ENCODE measurements around the gene AKT2. TPM values are rescaled to one million over a fixed set of nuclear protein-coding genes. Genes with fewer than 3 reads are reported as not detected.

The AKT2 gene
- total RNA-seq, 6 experiments from 2014 or later, result 83.2 to 132 (median 107) TPM

DNA sequence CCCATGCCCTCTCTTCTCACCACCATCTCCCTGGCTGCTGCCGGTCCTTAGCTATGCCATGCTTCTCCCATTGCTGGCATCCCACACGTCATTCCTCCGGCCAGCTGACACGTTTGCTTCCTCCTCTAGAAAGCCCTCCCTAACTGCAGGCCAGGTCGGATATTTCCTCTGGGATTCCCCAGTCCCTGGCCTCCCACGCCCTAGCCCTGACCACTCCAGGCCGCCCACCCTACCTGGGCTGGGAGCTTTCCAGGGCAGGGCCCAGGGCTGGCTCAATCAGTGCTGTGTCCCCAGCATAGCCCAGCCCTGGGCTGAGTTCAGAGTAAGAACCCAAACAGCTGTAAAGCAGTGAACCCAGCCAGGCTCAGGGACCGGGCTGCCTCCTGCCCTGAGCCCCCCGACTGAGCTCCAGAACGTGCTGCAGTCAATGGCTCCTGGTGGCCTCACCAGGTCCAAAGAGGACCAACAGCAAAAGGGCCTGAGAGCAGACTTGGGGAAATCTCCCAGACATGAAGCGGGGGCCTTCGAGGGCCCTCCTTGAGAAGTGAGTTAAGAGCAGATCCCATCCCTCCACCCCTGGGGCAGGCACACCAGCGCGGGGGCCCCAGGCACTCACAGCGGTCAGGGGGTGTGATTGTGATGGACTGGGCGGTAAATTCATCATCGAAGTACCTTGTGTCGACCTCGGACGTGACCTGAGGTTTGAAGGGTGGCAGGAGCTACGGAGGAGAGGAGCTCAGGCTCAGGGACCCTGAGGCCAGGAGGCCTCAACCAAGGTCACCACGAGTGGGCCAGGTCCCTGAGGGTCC lies 50.5 kb downstream of the AKT2 start:
- Histone ChIP-seq H3K27me3 (no peaks in the 10 kb centered on the region), H3K36me3 (peaks cover 0 to 51% (median 27%) of the 10 kb centered on the region in 4 donors), H3K27ac (no peak overlapping the region), H3K4me1 (peaks cover 0 to 20% (median 7%) of the 10 kb centered on the region in 4 donors), H3K9me3 (no peaks in the 10 kb centered on the region), H3K4me3 (no peak overlapping the region)
- intact Hi-C loops (cut with DNase I), result no loop called here
- no peak for TF ChIP-seq POLR2A (IDR thresholded peaks at IDR 0.05)
- DNase-seq (no peak), ATAC-seq (no peak)
- 79% methylated on average over 12 of the region's 22 CpGs for WGBS (ENCODE audit: insufficient coverage, low coverage, low lambda C conversion rate, missing lambda C conversion rate)

DNA sequence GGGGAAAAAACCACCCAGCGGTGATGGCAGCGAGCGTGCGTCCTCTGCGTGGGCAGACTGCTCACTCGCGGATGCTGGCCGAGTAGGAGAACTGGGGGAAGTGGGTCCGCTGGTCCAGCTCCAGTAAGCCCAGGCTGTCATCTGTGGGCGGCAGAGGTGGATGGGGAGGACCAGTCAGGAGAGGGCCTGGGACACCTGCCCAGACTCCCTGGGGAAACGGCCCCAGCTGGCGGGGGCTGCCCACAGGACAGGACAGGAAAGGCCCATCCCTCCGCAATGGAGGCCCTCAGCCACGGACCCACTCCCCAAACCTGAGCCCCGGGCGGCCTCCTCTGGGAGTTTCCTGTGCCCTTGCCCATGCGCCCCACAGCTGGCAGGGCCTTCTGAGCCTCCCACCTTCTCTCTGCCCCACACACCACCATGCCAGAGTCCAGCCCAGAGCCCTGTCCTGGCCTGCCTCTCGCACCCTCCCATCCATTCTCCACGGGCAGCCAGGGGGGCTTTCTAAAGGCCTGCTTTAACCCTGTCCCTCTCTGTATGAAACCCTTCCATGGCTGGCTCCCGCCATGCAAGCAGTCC lies 51.2 kb downstream of the AKT2 start:
- 69% methylated on average over 4 of the region's 20 CpGs for WGBS (ENCODE audit: insufficient coverage, low coverage, low lambda C conversion rate, missing lambda C conversion rate)
- ATAC-seq (no peak), DNase-seq (no peak)
- no peak for TF ChIP-seq POLR2A (IDR thresholded peaks at IDR 0.05)
- TF ChIP-seq, protein P1, sequence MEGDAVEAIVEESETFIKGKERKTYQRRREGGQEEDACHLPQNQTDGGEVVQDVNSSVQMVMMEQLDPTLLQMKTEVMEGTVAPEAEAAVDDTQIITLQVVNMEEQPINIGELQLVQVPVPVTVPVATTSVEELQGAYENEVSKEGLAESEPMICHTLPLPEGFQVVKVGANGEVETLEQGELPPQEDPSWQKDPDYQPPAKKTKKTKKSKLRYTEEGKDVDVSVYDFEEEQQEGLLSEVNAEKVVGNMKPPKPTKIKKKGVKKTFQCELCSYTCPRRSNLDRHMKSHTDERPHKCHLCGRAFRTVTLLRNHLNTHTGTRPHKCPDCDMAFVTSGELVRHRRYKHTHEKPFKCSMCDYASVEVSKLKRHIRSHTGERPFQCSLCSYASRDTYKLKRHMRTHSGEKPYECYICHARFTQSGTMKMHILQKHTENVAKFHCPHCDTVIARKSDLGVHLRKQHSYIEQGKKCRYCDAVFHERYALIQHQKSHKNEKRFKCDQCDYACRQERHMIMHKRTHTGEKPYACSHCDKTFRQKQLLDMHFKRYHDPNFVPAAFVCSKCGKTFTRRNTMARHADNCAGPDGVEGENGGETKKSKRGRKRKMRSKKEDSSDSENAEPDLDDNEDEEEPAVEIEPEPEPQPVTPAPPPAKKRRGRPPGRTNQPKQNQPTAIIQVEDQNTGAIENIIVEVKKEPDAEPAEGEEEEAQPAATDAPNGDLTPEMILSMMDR (IDR thresholded peaks at IDR 0.05), result no peak
- Histone ChIP-seq H3K36me3 (peaks cover 0 to 44% (median 23%) of the 10 kb centered on the region in 4 donors), H3K9me3 (no peaks in the 10 kb centered on the region), H3K4me1 (peaks cover 0 to 20% (median 7%) of the 10 kb centered on the region in 4 donors), H3K4me3 (no peak overlapping the region), H3K27me3 (no peaks in the 10 kb centered on the region), H3K27ac (no peak overlapping the region)
- intact Hi-C loops (cut with DNase I), result no loop called here

DNA sequence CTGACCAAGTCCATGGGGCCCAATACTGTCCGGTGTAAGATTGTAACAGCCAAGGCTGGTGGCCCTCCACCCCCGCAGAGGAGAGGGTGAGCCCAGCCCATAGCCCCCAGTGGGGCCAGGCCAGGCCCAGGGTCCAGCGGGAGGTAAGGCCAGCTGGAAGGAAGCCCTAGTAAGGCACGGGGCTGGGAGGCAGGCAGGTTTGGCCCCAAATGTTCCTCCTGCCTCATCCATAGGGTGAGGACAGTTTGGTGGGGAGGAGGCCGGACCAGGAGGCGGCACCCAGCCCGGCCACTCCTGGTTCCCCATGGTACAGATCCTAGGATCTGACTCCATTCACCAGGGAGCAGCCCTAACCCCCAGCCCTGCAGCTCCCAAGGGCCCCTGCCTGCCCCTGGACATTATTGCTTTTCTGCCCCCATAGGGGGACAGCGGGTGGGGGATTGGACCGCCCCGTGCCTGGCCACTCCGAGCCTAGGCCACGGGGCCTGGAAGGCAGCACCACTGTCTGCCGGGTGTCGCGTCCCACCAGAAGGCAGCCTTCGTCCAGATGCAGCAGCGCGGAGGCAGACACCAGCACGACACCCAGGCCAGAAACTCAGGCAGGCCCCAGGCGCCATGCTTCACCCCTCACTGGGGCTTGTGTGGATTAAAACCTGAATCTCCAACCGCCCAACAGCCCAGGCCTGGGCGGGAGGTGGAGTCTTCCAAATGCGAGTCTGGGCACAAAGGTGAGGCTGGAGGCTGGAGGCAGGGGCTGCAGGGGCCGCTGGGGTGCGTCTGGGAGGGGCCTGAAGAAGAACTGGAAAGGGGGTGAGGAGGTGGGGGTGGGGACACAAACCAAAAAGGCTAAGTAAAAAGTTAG lies 52.0 kb downstream of the AKT2 start:
- Histone ChIP-seq H3K27ac (no peak overlapping the region), H3K4me3 (no peak overlapping the region), H3K9me3 (no peaks in the 10 kb centered on the region), H3K4me1 (peaks cover 0 to 20% (median 7%) of the 10 kb centered on the region in 4 donors), H3K36me3 (peaks cover 0 to 37% (median 20%) of the 10 kb centered on the region in 4 donors), H3K27me3 (no peaks in the 10 kb centered on the region)
- ATAC-seq (no peak), DNase-seq (no peak)
- 75% methylated on average over 6 of the region's 25 CpGs for whole genome bisulfite sequencing (ENCODE audit: insufficient coverage, low coverage, low lambda C conversion rate, missing lambda C conversion rate)
- TF ChIP-seq POLR2A (IDR thresholded peaks at IDR 0.05), result no peak
- TF ChIP-seq, protein P1 (IDR thresholded peaks at IDR 0.05), result no peak
- intact Hi-C loops (cut with DNase I), result no loop called here

DNA sequence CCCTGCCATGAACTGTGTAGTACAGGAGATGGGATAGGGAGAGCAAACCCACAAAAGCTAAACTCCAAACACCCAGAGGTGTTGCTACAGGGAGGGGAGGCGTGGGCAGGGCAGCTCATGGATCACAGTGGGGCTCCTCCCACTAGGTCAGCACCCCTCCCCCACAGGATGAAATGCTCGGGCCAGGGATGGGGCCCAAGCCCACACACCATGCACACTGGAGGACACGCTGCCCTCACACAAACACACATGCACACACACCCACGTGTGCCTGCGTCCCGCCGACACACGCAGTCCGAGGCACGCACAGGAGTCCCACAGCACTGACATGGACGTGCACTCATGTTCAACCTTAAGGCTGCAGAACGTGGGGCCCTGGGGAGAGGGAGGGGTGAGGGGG lies 52.7 kb downstream of the AKT2 start:
- no peaks in the 10 kb centered on the region for H3K9me3 ChIP-seq
- ATAC-seq, result peak; percentile 15 to 34 (median 16)
- no peak for TF ChIP-seq POLR2A (IDR thresholded peaks at IDR 0.05)
- TF ChIP-seq, protein P1 (IDR thresholded peaks at IDR 0.05), result no peak
- H3K27me3 ChIP-seq, result no peaks in the 10 kb centered on the region
- intact Hi-C loops (cut with DNase I), result no loop called here
- H3K4me3 ChIP-seq, result no peak overlapping the region
- peaks cover 0 to 20% (median 7%) of the 10 kb centered on the region in 4 donors for H3K4me1 ChIP-seq
- no peak for DNase-seq
- no peak overlapping the region for H3K27ac ChIP-seq
- 50% methylated on average over 2 of the region's 12 CpGs for WGBS (ENCODE audit: insufficient coverage, low coverage, low lambda C conversion rate, missing lambda C conversion rate)
- peaks cover 0 to 31% (median 18%) of the 10 kb centered on the region in 4 donors for H3K36me3 ChIP-seq

Measured in right lobe of liver (tissue), 6 donors.